Stimulated activated CD8-positive, alpha-beta memory T cell treated with anti-CD3 and anti-CD28 coated beads, Interleukin-7, amount 100 ng/mL, for 48 hours (primary cell): ENCODE measurements around the gene HDX.
"Not testable (repeated sequence)": the region's sequence is repeated elsewhere in the genome, so short reads cannot be mapped to it uniquely, and the experiment has no call there.

Experiments
- DNase-seq, 2 donors: peaks; one replicate each; pipeline ENCODE4 v3.0.0-alpha.2; 2020; ENCODE audit warnings: low read depth in 1 of 2; ENCODE audit errors: extremely low read depth in 1 of 2

Gene HDX

GRCh38 chrX:84340968-84341367 lies 161.3 kb downstream of the HDX start:
- DNase-seq: no peak

DNA sequence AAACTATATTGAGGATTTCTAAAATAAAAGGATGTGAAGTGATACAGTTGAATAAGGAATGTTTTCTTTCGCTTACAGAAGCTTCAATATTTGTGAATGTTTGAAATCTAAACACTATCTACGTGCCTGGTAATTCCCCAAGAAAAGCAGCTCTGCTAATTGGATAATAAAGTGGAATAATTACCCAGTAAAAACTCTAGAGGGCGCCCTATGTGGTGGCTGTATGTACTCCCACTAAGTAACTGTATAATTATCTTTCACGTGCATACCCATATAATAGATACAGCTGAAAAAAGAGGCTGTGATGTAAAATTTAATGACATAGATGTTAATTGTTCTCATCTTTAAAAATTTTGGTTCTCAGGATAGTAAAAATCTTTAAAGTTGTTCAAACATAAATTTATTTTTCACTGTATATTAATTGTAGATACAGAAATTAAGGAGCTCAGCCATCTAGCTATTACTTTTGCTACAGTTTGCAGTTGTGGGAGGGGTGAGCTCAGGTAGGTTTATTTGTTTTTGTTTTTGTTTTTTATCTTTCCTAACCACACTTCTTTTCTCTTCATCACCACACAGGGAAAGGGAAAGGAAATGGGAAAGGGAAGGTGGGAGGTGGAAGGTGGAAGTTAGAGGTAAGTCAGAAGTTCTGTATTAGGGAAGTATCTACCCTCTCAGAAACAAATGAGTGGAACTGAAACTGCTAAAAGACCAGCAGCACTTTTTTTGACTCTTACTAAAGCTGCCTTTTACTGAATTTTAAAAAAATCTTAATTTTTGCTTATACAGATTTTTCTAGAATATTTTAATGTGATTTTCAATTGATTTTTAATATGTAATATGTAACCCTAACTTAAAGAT lies 162.5 kb downstream of the HDX start:
- no peak for DNase-seq

- DNase-seq: no peak
These were observed 165.6 kb downstream of the HDX start for GRCh38 chrX:84336646-84337045.

GRCh38 chrX:84335121-84335520 lies 167.1 kb downstream of the HDX start:
- DNase-seq: no peak

DNA sequence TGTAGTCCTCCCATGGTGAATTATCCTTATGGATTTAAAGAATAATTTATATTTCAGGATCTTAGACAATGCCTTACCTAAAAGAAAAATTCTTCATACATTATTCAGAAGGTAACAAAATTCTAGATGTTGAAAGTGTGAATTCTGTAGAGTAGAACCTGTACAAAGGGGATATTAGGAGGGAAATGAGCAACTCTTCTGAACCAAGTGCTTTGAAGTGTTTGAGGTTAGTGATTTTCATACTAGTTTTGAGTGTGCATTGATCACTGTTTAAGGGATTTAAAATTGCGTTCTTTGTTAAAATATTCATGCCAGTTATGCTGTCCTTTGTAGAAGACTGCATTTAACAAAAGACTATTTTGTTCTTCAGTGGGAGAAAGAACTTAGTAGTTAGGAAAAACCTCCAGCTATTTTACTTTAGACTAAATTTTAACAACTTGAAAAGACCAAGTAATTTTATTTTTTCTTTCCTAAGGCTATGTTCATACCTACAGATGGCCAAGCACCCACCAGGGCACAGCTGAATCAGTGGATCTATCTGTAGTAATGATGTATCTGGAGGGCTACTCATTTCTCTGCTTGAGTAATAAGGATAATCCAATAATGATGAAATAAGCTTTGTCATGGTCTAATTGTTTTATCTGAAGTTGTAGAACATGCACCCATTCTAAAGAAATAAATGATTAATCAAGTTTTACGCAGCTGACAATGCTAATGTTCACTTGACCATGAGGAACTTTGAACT lies 180.0 kb downstream of the HDX start:
- DNase-seq: no peak

GRCh38 chrX:84320614-84321013 lies 181.6 kb downstream of the HDX start:
- no peak for DNase-seq

- no peak for DNase-seq
These were observed 182.2 kb downstream of the HDX start for GRCh38 chrX:84320023-84320422.

DNA sequence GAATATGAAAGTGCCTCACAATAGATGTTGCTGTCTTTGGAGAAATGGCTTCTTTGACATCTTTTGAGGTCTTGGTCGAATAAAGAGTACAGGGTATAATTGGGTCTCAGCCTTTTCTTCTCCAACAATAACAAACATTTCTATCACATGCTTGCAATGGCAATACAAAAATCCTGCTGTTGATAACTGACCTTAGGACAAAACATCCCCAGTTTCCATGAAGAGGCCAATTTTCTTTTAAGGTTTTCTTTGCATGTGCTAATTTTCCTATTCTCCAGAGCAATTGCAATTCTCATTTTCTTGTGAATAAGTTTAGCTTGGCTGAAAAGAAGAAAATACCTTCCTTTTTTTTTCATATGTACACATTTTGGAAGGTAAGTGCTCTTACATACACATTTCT lies 183.6 kb downstream of the HDX start:
- no peak for DNase-seq

- not testable (repeated sequence) for DNase-seq
These were observed 186.3 kb downstream of the HDX start for GRCh38 chrX:84315946-84316345.
